ENCODE results near the gene SMCO3.

DNA sequence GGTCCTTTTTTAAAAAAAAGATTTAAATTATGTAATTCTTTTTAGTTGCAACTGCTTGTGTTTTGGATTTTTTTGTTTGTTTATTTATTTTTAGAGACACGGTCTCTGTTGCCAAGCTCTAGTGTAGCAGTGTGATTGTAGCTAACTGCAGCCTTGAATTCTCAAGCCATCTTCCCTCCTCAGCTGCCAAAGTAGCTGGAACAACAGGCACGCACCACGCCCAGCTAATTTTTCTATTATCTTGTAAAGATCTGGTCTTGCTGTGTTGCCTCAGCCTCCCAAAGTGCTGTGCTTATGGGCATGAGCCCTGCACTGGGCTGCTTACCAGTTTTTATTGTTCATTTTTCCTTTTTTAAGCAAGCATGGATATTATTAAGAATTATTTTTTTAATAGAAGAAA is 40.0 kb upstream of the SMCO3 start:
- TF ChIP-seq, protein P1, sequence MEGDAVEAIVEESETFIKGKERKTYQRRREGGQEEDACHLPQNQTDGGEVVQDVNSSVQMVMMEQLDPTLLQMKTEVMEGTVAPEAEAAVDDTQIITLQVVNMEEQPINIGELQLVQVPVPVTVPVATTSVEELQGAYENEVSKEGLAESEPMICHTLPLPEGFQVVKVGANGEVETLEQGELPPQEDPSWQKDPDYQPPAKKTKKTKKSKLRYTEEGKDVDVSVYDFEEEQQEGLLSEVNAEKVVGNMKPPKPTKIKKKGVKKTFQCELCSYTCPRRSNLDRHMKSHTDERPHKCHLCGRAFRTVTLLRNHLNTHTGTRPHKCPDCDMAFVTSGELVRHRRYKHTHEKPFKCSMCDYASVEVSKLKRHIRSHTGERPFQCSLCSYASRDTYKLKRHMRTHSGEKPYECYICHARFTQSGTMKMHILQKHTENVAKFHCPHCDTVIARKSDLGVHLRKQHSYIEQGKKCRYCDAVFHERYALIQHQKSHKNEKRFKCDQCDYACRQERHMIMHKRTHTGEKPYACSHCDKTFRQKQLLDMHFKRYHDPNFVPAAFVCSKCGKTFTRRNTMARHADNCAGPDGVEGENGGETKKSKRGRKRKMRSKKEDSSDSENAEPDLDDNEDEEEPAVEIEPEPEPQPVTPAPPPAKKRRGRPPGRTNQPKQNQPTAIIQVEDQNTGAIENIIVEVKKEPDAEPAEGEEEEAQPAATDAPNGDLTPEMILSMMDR (IDR thresholded peaks at IDR 0.05) = no peak
- no peak for TF ChIP-seq GATA3 (IDR thresholded peaks at IDR 0.05; ENCODE audit: borderline replicate concordance)
- TF ChIP-seq, protein P2, sequence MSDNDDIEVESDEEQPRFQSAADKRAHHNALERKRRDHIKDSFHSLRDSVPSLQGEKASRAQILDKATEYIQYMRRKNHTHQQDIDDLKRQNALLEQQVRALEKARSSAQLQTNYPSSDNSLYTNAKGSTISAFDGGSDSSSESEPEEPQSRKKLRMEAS (IDR thresholded peaks at IDR 0.05) = no peak
- no peak for TF ChIP-seq MAFK (IDR thresholded peaks at IDR 0.05; ENCODE audit: partially characterized antibody)
- TF ChIP-seq ZFP36 (IDR thresholded peaks at IDR 0.05; ENCODE audit: borderline replicate concordance, partially characterized antibody) = no peak
- no peak for TF ChIP-seq POLR2AphosphoS2 (conservative IDR thresholded peaks at IDR 0.05; ENCODE audit: low read length)
- no peak for TF ChIP-seq SMC3 (IDR thresholded peaks at IDR 0.05)
- no peak for TF ChIP-seq CHD2 (IDR thresholded peaks at IDR 0.05; ENCODE audit: low read length, partially characterized antibody)
- TF ChIP-seq POLR2A (IDR thresholded peaks at IDR 0.05; ENCODE audit: low read length) = no peak
- TF ChIP-seq SREBF2 (IDR thresholded peaks at IDR 0.05) = no peak
- no peak for TF ChIP-seq EP300 (IDR thresholded peaks at IDR 0.05)
- TF ChIP-seq RFX5 (IDR thresholded peaks at IDR 0.05) = no peak
- TF ChIP-seq, protein P3, sequence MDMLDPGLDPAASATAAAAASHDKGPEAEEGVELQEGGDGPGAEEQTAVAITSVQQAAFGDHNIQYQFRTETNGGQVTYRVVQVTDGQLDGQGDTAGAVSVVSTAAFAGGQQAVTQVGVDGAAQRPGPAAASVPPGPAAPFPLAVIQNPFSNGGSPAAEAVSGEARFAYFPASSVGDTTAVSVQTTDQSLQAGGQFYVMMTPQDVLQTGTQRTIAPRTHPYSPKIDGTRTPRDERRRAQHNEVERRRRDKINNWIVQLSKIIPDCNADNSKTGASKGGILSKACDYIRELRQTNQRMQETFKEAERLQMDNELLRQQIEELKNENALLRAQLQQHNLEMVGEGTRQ (IDR thresholded peaks at IDR 0.05) = no peak

All from A549 (cell line).